Measurements from ENCODE around the gene FLRT2.

DNA sequence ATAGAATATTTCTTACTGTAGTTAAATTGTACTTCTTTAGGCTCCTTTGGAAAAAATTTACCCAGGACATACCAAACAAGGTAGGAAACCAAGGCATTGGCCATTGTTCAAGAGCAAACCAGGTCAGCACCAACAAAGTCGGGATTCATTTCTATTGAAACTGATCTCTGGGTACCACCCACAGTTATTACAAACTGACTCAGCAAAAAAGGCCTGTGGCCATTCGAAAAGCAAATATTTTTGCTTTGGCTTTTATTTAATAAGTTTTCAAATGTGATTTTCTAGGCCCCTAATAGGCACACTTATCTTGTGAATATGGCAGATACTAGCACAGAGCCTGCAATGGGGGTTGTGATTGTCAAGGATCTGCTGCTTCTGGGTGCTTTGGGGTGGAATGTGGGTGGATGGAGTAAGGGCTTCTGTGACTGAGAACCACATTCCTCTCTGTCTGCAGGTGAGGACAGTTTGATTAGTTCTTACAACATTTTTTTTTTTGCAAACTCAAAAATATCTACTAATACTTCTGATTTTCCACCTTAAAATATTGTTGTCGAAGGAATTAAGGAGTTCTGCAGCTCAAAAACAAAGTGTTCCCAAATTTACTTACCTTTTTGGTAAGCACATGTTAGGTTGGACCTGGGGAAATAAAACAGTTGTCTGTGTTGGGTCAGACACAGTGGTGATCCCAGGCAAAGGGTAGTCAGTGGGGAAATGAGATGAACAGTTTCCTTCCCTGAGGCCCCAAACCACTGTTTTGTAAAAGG, 45.1 kb downstream of the FLRT2 start:
- TF ChIP-seq, protein P1, sequence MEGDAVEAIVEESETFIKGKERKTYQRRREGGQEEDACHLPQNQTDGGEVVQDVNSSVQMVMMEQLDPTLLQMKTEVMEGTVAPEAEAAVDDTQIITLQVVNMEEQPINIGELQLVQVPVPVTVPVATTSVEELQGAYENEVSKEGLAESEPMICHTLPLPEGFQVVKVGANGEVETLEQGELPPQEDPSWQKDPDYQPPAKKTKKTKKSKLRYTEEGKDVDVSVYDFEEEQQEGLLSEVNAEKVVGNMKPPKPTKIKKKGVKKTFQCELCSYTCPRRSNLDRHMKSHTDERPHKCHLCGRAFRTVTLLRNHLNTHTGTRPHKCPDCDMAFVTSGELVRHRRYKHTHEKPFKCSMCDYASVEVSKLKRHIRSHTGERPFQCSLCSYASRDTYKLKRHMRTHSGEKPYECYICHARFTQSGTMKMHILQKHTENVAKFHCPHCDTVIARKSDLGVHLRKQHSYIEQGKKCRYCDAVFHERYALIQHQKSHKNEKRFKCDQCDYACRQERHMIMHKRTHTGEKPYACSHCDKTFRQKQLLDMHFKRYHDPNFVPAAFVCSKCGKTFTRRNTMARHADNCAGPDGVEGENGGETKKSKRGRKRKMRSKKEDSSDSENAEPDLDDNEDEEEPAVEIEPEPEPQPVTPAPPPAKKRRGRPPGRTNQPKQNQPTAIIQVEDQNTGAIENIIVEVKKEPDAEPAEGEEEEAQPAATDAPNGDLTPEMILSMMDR (IDR thresholded peaks at IDR 0.05): no peak
- TF ChIP-seq POLR2A (IDR thresholded peaks at IDR 0.05): no peak
